Cardiac fibroblast (primary cell): ENCODE results near the gene FRMD4A.

Experiments used
- DNase-seq, 2 donors: peaks; one replicate each; pipeline versions ENCODE4 v3.0.0 to v3.0.0-alpha.2; 2010; ENCODE audit warnings: low read depth in 2 of 2
- H3K4me3 ChIP-seq, 2 donors: replicated peaks in 1 of 2; 1 replicate in 1 of 2; 2 replicates in 1 of 2; pipeline ENCODE4 v1.5.1; 2011; ENCODE audit warnings: low read depth in 2 of 2, low read length in 2 of 2, mild to moderate bottlenecking in 2 of 2, moderate library complexity in 1 of 2
- CTCF ChIP-seq: IDR thresholded peaks from one replicate; pipeline ENCODE4 v1.5.1; 2011; ENCODE audit warnings: low read depth, mild to moderate bottlenecking, low read length, inconsistent platforms

FRMD4A gene

GRCh38 chr10:14020037-14020664 is 310.6 kb downstream of the FRMD4A start:
- no peak overlapping the region for H3K4me3 ChIP-seq
- DNase-seq: no peak

GRCh38 chr10:14017467-14017866 is 313.3 kb downstream of the FRMD4A start:
- no peak overlapping the region for H3K4me3 ChIP-seq
- TF ChIP-seq CTCF: no peak
- no peak for DNase-seq

More at GRCh38 chr10:14020037-14020664, 310.6 kb downstream of the FRMD4A start:
- TF ChIP-seq CTCF: no peak

GRCh38 chr10:14016931-14017333 is 313.8 kb downstream of the FRMD4A start:
- no peak for TF ChIP-seq CTCF

GRCh38 chr10:14016011-14016536 is 314.6 kb downstream of the FRMD4A start:
- DNase-seq: peak; percentile 63
- no peak overlapping the region for H3K4me3 ChIP-seq
- no peak for TF ChIP-seq CTCF

More at GRCh38 chr10:14016931-14017333, 313.8 kb downstream of the FRMD4A start:
- H3K4me3 ChIP-seq: no peak overlapping the region
- DNase-seq: no peak

GRCh38 chr10:14014423-14014822 is 316.3 kb downstream of the FRMD4A start:
- no peak for DNase-seq
- no peak for TF ChIP-seq CTCF
- no peak overlapping the region for H3K4me3 ChIP-seq

- H3K4me3 ChIP-seq: no peak overlapping the region
- DNase-seq: no peak
- TF ChIP-seq CTCF: no peak
Measured at GRCh38 chr10:14010769-14011574, 319.8 kb downstream of the FRMD4A start.
